ENCODE results near the gene HELQ.

Gene HELQ

GRCh38 chr4:83370640-83370906 lies 85.0 kb downstream of the HELQ start:
- DNase-seq, result no peak

DNA sequence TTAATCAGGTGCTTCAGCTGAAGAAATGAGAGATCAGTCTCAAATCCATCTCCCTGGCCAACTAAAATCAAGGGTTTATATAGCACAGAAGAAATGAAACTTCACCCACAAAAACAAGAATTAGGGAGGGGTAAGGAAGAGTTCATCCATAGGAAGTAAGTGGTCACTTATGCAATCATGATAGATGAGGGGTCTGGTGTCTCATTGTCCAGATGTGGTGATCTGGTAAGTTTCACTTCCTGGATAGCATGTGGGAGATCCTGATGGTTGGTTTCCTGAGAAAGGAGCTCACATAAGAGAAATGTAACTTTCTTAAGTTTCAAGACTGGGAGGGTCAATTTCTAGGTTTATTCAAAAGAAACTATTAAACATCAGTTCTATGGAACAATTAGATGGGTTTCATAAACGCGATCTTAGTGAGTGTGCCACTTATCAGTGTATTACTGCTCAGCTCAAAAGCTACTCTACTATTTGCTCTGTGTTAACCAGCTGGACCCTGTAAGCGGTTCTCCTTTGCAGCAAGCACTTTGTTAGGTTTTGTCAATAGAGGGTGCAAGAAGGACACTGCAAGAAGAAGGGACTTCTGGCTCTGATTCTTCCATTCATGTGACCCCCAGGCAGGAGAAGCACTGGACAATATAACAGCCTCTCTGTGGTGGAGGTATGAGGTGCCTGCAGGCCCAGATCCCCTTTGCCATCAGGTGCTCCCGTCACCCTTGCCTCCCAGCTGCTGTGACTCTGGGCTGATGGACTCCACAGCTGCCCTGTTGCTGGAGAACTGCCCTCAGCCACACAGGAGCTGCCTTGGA lies 85.6 kb downstream of the HELQ start:
- DNase-seq, result no peak

DNA sequence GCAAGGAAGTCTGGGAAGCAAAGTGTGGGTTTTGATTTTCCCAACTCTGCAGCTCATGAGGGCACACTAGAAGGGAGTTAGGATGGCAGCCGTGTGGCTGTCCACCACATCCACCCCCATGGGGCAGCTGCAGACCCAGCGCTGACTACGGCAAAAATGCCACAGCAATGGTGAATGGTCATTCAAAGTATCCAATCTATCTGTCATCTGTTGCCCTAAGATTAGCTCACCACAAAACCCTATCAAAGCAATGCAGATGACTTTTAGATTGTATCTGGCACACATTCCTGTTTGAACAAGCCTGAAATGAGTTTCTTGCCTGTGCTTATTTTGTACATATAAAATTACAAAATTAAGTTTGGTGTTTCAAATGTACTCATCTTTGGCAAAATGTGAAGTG lies 91.3 kb downstream of the HELQ start:
- DNase-seq, result no peak

- DNase-seq, result no peak
These were observed 92.9 kb downstream of the HELQ start for GRCh38 chr4:83362492-83363329.

DNA sequence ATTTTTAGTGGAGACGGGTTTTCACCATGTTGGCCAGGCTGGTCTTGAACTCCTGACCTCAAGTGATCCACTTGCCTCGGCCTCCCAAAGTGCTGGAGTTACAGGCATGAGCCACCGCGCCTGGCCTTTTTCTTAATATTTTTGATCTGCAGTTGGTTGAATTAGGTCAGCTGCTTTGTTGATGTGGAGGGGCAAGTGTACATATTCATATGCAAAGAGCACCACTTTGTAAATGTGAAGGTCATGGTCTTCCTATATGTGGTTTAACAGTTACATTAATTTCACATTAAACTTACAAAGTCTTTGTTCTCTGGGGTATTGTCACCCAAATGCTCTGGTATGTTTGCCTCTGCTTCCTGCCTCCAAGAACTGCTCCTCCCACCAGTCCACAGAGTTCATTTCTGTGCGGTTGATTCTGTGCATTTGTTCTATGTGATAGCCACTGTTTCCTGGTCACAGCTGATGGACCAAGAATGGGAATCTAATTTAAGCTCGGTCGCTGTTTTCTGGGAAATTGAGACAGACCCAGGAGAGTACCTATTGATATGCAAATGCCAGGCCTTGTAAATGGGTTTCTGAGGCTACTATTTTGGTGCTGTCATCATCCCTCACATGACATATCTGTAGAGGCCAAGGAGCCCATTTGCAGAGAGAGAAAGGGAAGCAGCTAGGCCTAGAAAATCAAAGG lies 94.1 kb downstream of the HELQ start:
- DNase-seq, result no peak

GRCh38 chr4:83360018-83360417 lies 95.6 kb downstream of the HELQ start:
- DNase-seq, result no peak

GRCh38 chr4:83358410-83358809 lies 97.2 kb downstream of the HELQ start:
- DNase-seq, result no peak

All from SHP77 treated with DMSO at 0.1 percent for 48 hours (cell line).